Keratinocyte (primary cell): Measurements from ENCODE around the gene DPEP2NB.

Experiments
- EZH2 ChIP-seq: IDR thresholded peaks from one replicate; pipeline ENCODE4 v1.6.1; 2012; ENCODE audit warnings: inconsistent platforms, mild to moderate bottlenecking, low read length, moderate library complexity
- TF ChIP-seq, protein P1 (sequence below), 3 experiments: IDR thresholded peaks in 1 of 3; conservative IDR thresholded peaks in 1 of 3; optimal IDR thresholded peaks in 1 of 3; 2 replicates in 2 of 3; 3 replicates in 1 of 3; pipeline versions ENCODE3 to v1.5.1; 2011; ENCODE audit warnings: low read length in 3 of 3, mild to moderate bottlenecking in 3 of 3, moderate library complexity in 2 of 3, control low read depth in 1 of 3, inconsistent platforms in 1 of 3; ENCODE audit not compliant: insufficient read depth in 2 of 3; ENCODE audit errors: extremely low read depth in 1 of 3

DNA sequence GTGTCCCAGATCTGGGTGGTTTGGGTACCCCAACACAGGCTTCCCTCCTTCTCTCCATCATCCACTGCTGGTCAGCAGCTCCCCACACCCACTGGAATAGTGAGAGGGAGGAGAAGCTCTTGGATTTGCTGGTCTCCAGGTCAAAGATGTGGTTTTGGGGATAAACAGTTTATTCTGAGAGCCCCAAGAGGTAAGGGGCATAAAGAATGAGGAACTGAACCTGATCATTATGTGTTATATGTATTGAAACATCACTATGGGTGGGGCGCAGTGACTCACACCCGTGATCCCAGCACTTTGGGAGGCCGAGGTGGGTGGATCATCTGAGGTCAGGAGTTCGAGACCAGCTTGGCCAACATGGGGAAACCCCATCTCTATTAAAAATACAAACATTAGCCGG lies 20.3 kb downstream of the DPEP2NB start:
- TF ChIP-seq, protein P1, sequence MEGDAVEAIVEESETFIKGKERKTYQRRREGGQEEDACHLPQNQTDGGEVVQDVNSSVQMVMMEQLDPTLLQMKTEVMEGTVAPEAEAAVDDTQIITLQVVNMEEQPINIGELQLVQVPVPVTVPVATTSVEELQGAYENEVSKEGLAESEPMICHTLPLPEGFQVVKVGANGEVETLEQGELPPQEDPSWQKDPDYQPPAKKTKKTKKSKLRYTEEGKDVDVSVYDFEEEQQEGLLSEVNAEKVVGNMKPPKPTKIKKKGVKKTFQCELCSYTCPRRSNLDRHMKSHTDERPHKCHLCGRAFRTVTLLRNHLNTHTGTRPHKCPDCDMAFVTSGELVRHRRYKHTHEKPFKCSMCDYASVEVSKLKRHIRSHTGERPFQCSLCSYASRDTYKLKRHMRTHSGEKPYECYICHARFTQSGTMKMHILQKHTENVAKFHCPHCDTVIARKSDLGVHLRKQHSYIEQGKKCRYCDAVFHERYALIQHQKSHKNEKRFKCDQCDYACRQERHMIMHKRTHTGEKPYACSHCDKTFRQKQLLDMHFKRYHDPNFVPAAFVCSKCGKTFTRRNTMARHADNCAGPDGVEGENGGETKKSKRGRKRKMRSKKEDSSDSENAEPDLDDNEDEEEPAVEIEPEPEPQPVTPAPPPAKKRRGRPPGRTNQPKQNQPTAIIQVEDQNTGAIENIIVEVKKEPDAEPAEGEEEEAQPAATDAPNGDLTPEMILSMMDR (optimal IDR thresholded peaks at IDR 0.05 in 1 of 3, IDR thresholded peaks at IDR 0.05 in 1 of 3, conservative IDR thresholded peaks at IDR 0.05 in 1 of 3; ENCODE audit: extremely low read depth in 1 of 3, insufficient read depth in 2 of 3, low read length in 3 of 3) = no peak
- TF ChIP-seq EZH2 = no peak
